MM.1S (cell line): ENCODE results near the gene C20orf141.

Experiments used
- DNase-seq: peaks from one replicate; pipeline ENCODE4 v3.0.0-alpha.2; 2015
- H2AFZ ChIP-seq: fragments of 300-600 bp; sonication (generic); 2 replicates; pipeline ENCODE4 v1.6.0; 2016; ENCODE audit warnings: antibody characterized with exemption, low read length
- H3F3A ChIP-seq: fragments of 300-600 bp; sonication (generic); 2 replicates; pipeline ENCODE4 v1.6.1; 2016; ENCODE audit warnings: mild to moderate bottlenecking, antibody characterized with exemption, low read length, moderate library complexity, mixed read lengths; ENCODE audit not compliant: insufficient read depth
- H3K27ac ChIP-seq: fragments of 300-600 bp; sonication (generic); 2 replicates; pipeline ENCODE4 v1.5.1; 2016; ENCODE audit warnings: mild to moderate bottlenecking, low read length
- H3K27me3 ChIP-seq: fragments of 300-600 bp; sonication (generic); replicated peaks from 2 replicates; pipeline ENCODE4 v1.6.0; 2016; ENCODE audit warnings: low read length; ENCODE audit not compliant: insufficient read depth
- H3K36me3 ChIP-seq: fragments of 300-600 bp; sonication (generic); replicated peaks from 2 replicates; pipeline ENCODE4 v1.6.1; 2016; ENCODE audit warnings: mild to moderate bottlenecking, low read length, mixed read lengths; ENCODE audit not compliant: insufficient read depth
- H3K4me1 ChIP-seq: fragments of 300-600 bp; sonication (generic); 2 replicates; pipeline ENCODE4 v1.6.1; 2016; ENCODE audit warnings: low read length, mixed read lengths
- H3K4me2 ChIP-seq: fragments of 300-600 bp; sonication (generic); 2 replicates; pipeline ENCODE4 v1.6.0; 2016; ENCODE audit warnings: low read depth, low read length
- H3K4me3 ChIP-seq: fragments of 300-600 bp; sonication (generic); 2 replicates; pipeline ENCODE4 v1.5.1; 2016; ENCODE audit warnings: low read length, mixed read lengths
- H3K79me2 ChIP-seq: fragments of 300-600 bp; sonication (generic); 2 replicates; pipeline ENCODE4 v1.6.1; 2016; ENCODE audit warnings: mixed run types, low read length, mixed read lengths
- H3K9ac ChIP-seq: fragments of 300-600 bp; sonication (generic); 2 replicates; pipeline ENCODE4 v1.6.1; 2016; ENCODE audit warnings: low read length, mixed read lengths
- H3K9me2 ChIP-seq: fragments of 300-600 bp; sonication (generic); replicated peaks from 2 replicates; pipeline ENCODE4 v1.6.1; 2016; ENCODE audit warnings: mild to moderate bottlenecking, low read length, mixed read lengths; ENCODE audit not compliant: insufficient read depth
- H3K9me3 ChIP-seq: fragments of 300-600 bp; sonication (generic); replicated peaks from 2 replicates; pipeline ENCODE4 v1.6.1; 2016; ENCODE audit warnings: mild to moderate bottlenecking, low read length, mixed read lengths; ENCODE audit not compliant: insufficient read depth
- H4K20me1 ChIP-seq: fragments of 300-600 bp; sonication (generic); 2 replicates; pipeline ENCODE4 v1.6.1; 2016; ENCODE audit warnings: mild to moderate bottlenecking, low read length, moderate library complexity, mixed read lengths; ENCODE audit not compliant: insufficient read depth
- EZH2 ChIP-seq: fragments of 300-600 bp; sonication (generic); optimal IDR thresholded peaks from 2 replicates; pipeline ENCODE3; 2017; ENCODE audit warnings: low read depth, mild to moderate bottlenecking, antibody characterized with exemption, low read length, mixed read lengths
- EZH2phosphoT487 ChIP-seq: fragments of 300-600 bp; sonication (generic); IDR thresholded peaks from 2 replicates; pipeline ENCODE4 v1.6.1; 2018; ENCODE audit warnings: antibody characterized with exemption, low read length
- TF ChIP-seq, protein P1 (sequence below): fragments of 300-600 bp; sonication (generic); IDR thresholded peaks from 2 replicates; pipeline ENCODE4 v1.5.1; 2016; ENCODE audit warnings: antibody characterized with exemption, low read length, mixed read lengths

C20orf141 gene

DNA sequence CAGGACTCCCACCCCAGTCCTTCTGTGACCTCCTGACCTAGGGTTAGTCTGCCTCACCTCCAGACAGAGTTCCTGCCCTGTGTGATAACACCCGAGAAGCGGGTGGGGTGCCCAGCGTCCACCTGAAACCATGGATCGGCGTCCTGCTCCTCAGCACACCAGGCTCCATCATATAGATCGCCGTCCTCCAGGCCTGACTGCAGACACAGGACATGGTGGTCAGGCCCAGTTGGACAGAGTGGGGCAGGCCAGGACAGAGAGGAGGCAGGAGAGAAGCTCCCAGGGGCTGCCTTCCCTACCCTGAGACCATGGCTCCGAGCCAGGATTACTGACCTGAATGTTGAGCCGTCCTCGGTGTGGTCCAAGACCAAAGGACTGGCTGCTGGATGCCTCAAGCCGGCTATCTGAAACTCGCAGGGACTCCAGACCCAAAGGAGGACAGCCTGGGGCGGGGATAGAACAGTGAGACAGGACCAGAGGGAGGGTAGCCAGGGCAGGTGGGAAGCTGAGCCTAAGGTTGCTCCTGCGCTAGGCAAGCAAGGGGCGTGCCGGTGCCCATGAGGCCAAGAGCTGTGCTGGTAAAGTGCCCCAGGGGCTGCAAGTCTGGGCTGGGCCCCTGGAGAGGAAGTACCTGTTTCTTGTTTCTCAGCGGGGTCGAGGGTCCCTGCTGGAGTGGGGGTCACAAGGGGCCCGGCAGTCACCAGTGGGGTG lies 16.5 kb upstream of the C20orf141 start:
- H3K4me2 ChIP-seq, result no peak overlapping the region
- H3K27me3 ChIP-seq, result peaks cover 85% of the 10 kb centered on the region
- no peaks in the 10 kb centered on the region for H3K9me2 ChIP-seq
- H4K20me1 ChIP-seq, result no peaks in the 10 kb centered on the region
- TF ChIP-seq EZH2phosphoT487 (no peak), EZH2 (no peak)
- TF ChIP-seq, protein P1, sequence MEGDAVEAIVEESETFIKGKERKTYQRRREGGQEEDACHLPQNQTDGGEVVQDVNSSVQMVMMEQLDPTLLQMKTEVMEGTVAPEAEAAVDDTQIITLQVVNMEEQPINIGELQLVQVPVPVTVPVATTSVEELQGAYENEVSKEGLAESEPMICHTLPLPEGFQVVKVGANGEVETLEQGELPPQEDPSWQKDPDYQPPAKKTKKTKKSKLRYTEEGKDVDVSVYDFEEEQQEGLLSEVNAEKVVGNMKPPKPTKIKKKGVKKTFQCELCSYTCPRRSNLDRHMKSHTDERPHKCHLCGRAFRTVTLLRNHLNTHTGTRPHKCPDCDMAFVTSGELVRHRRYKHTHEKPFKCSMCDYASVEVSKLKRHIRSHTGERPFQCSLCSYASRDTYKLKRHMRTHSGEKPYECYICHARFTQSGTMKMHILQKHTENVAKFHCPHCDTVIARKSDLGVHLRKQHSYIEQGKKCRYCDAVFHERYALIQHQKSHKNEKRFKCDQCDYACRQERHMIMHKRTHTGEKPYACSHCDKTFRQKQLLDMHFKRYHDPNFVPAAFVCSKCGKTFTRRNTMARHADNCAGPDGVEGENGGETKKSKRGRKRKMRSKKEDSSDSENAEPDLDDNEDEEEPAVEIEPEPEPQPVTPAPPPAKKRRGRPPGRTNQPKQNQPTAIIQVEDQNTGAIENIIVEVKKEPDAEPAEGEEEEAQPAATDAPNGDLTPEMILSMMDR, result no peak
- H3K4me1 ChIP-seq, result no peaks in the 10 kb centered on the region
- no peak overlapping the region for H3K4me3 ChIP-seq
- no peaks in the 10 kb centered on the region for H3F3A ChIP-seq
- H3K27ac ChIP-seq, result no peak overlapping the region
- no peak overlapping the region for H2AFZ ChIP-seq
- H3K9ac ChIP-seq, result no peak overlapping the region
- H3K36me3 ChIP-seq, result no peaks in the 10 kb centered on the region
- no peak for DNase-seq
- no peaks in the 10 kb centered on the region for H3K79me2 ChIP-seq
- no peaks in the 10 kb centered on the region for H3K9me3 ChIP-seq

DNA sequence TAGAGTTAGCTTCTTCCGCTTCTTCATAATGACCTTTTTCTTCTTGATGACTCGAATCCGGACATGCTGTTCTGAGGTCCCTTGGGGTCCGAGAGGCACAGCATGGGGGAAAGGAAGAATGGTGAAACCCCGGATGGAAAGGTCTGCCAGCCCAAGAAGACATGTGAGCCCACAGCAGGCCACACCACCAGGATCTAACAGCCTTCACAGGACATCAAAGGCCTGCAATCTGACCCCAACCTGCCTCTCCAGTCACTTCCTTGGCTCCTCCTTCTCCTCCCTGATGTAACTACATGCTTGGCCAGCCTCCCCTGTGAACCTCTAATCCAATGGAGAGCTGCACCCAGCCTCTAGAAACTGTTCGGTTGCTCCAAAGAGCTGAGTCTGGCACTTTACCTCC lies 16.0 kb upstream of the C20orf141 start:
- H3K9me2 ChIP-seq, result no peaks in the 10 kb centered on the region
- H3F3A ChIP-seq, result no peaks in the 10 kb centered on the region
- TF ChIP-seq EZH2phosphoT487 (no peak), EZH2 (no peak)
- TF ChIP-seq, protein P1, result no peak
- no peaks in the 10 kb centered on the region for H3K36me3 ChIP-seq
- H3K79me2 ChIP-seq, result no peaks in the 10 kb centered on the region
- no peaks in the 10 kb centered on the region for H4K20me1 ChIP-seq
- no peak for DNase-seq
- H3K4me2 ChIP-seq, result no peak overlapping the region
- no peak overlapping the region for H3K27ac ChIP-seq
- H3K27me3 ChIP-seq, result peaks cover 90% of the 10 kb centered on the region
- H3K4me3 ChIP-seq, result no peak overlapping the region
- no peaks in the 10 kb centered on the region for H3K4me1 ChIP-seq
- no peak overlapping the region for H2AFZ ChIP-seq
- H3K9me3 ChIP-seq, result no peaks in the 10 kb centered on the region
- no peak overlapping the region for H3K9ac ChIP-seq

DNA sequence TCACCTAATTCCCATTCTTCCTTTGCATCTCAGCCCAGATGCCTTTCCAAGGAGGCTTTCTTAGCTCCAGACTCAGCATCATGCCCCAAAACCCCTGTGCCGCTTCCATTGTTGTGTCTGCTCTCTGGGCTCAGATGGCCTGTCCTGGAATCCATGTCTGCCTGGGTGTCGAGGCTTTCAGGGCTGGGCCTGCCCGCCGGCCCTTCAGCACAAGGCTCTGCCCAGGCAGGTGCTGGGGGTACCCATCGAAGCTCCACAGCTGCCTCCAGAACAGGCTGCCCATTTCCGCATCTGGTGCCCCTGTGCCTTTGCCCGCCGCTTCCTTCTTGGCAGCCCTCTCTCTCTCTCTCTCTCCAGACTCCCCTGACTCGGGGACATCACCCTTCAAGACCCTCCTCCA lies 15.5 kb upstream of the C20orf141 start:
- Histone ChIP-seq H3K36me3 (no peaks in the 10 kb centered on the region), H3K4me1 (no peaks in the 10 kb centered on the region), H3K4me2 (no peak overlapping the region), H3F3A (no peaks in the 10 kb centered on the region), H3K27me3 (peaks cover 94% of the 10 kb centered on the region), H4K20me1 (no peaks in the 10 kb centered on the region), H3K9me2 (no peaks in the 10 kb centered on the region), H3K9ac (no peak overlapping the region), H3K27ac (no peak overlapping the region), H3K9me3 (no peaks in the 10 kb centered on the region), H3K79me2 (no peaks in the 10 kb centered on the region), H3K4me3 (no peak overlapping the region), H2AFZ (no peak overlapping the region)
- no peak for DNase-seq
- TF ChIP-seq EZH2phosphoT487 (no peak), EZH2 (no peak)
- TF ChIP-seq, protein P1, result no peak
